Measurements from ENCODE around the gene ENO1.
"Not testable (repeated sequence)": the region's sequence is repeated elsewhere in the genome, so short reads cannot be mapped to it uniquely, and the experiment has no call there.

The ENO1 gene

GRCh38 chr1:8892026-8892425 lies 13.5 kb upstream of the ENO1 start:
- no peak for DNase-seq

GRCh38 chr1:8891401-8891800 lies 12.9 kb upstream of the ENO1 start:
- no peak for DNase-seq

- DNase-seq: peak in 1 of 2 donors; percentile 4
Observed at GRCh38 chr1:8889925-8890785, 11.7 kb upstream of the ENO1 start.

- DNase-seq: no peak
Observed at GRCh38 chr1:8889103-8889846, 10.8 kb upstream of the ENO1 start.

GRCh38 chr1:8886589-8886988 lies 8.1 kb upstream of the ENO1 start:
- DNase-seq: no peak

GRCh38 chr1:8886031-8886524 lies 7.6 kb upstream of the ENO1 start:
- not testable (repeated sequence) for DNase-seq

- DNase-seq: not testable (repeated sequence)
Observed at GRCh38 chr1:8884105-8884504, 5.6 kb upstream of the ENO1 start.

GRCh38 chr1:8883491-8883890 lies 5.0 kb upstream of the ENO1 start:
- DNase-seq: no peak

- DNase-seq: peak in 1 of 2 donors; percentile 24
Observed at GRCh38 chr1:8879922-8880676, 1.6 kb upstream of the ENO1 start.

- DNase-seq: no peak
Observed at GRCh38 chr1:8879464-8879921, 1.0 kb upstream of the ENO1 start.

- peak; percentile 97 to 99 for DNase-seq
Observed at GRCh38 chr1:8878698-8879463, 395 bp upstream of the ENO1 start.

- no peak for DNase-seq
Observed at GRCh38 chr1:8876087-8876486, 2.4 kb downstream of the ENO1 start.

GRCh38 chr1:8875216-8875861 lies 3.1 kb downstream of the ENO1 start:
- DNase-seq: peak in 1 of 2 donors; percentile 49

- DNase-seq: no peak
Observed at GRCh38 chr1:8874230-8875201, 4.0 kb downstream of the ENO1 start.

GRCh38 chr1:8873506-8874229 lies 4.8 kb downstream of the ENO1 start:
- peak; percentile 64 to 78 for DNase-seq

GRCh38 chr1:8873001-8873400 lies 5.5 kb downstream of the ENO1 start:
- DNase-seq: no peak

GRCh38 chr1:8871965-8872399 lies 6.5 kb downstream of the ENO1 start:
- no peak for DNase-seq

GRCh38 chr1:8871539-8871935 lies 6.9 kb downstream of the ENO1 start:
- DNase-seq: peak in 1 of 2 donors; percentile 47
